ENCODE measurements around the gene TEX2. TPM values are rescaled to one million over a fixed set of nuclear protein-coding genes. Genes with fewer than 3 reads are reported as not detected.
"Not testable (repeated sequence)": the region's sequence is repeated elsewhere in the genome, so short reads cannot be mapped to it uniquely, and the experiment has no call there.

The TEX2 gene
- total RNA-seq, 1 experiment from 2014 or later, result 20.1 TPM

DNA sequence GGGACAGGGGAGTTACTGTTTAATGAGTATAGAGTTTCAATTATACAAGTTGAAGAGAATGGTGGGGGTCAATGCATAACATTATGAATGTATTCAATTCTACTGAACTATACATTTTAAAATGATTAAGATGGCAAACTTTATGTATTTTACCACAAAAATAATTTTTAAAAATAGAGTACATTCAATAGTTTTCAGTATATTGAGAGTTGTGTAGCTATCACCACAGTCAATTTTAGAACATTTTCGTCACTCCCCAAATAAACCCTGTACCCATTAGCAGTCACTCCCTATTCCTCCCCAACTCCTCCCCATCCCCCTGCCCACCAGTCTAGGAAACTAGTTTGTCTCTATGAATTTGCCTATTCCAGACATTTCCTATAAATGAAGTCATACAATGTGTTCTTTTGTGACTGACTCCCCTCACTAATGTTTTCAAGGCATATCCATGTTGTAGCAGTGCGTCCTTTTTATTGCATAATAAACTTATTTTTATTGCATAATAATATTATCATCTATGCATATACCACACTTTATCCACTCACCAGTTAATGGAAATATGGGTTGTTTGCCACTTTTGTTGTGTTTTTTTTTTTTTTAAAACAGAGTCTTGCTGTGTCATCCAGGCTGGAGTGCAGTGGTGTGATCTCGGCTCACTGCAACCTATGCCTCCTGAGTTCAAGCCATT is 80.6 kb downstream of the TEX2 start:
- CTCF ChIA-PET, result no interaction called here
- Histone ChIP-seq H3K4me3 (ENCODE audit: low read depth in 2 of 2, low read length in 2 of 2) (no peak overlapping the region), H3K27ac (ENCODE audit: low read length) (no peak overlapping the region), H3K9me3 (ENCODE audit: control insufficient read depth, insufficient read depth, low read depth, low read length) (no peaks in the 10 kb centered on the region), H3K27me3 (ENCODE audit: control insufficient read depth, insufficient read depth, low read length) (no peaks in the 10 kb centered on the region), H3K36me3 (ENCODE audit: control insufficient read depth, insufficient read depth, low read length) (no peaks in the 10 kb centered on the region), H3K4me1 (ENCODE audit: control insufficient read depth, insufficient read depth, low read length) (no peaks in the 10 kb centered on the region)
- DNase-seq (ENCODE audit: low read depth, low spot score) (no peak), ATAC-seq (no peak)
- POLR2A ChIA-PET, result no interaction called here
- BruUV-seq (replicated peaks), result no TSS peak
- intact Hi-C loops (cut with micrococcal nuclease; ENCODE audit: unreplicated experiment) (no loop called here), in situ Hi-C loops (cut with HindIII; ENCODE audit: low pct_unique_long_range_greater_than_20kb, low sequenced_read_pairs) (no loop called here)
- TF ChIP-seq SIN3A (IDR thresholded peaks at IDR 0.05; ENCODE audit: borderline replicate concordance, insufficient read depth, low read depth, low read length) (no peak), TCF7L2 (IDR thresholded peaks at IDR 0.05; ENCODE audit: low read depth, low read length) (no peak), POLR2AphosphoS5 (IDR thresholded peaks at IDR 0.05; ENCODE audit: low read depth, low read length) (no peak)
- TF ChIP-seq, protein P1, sequence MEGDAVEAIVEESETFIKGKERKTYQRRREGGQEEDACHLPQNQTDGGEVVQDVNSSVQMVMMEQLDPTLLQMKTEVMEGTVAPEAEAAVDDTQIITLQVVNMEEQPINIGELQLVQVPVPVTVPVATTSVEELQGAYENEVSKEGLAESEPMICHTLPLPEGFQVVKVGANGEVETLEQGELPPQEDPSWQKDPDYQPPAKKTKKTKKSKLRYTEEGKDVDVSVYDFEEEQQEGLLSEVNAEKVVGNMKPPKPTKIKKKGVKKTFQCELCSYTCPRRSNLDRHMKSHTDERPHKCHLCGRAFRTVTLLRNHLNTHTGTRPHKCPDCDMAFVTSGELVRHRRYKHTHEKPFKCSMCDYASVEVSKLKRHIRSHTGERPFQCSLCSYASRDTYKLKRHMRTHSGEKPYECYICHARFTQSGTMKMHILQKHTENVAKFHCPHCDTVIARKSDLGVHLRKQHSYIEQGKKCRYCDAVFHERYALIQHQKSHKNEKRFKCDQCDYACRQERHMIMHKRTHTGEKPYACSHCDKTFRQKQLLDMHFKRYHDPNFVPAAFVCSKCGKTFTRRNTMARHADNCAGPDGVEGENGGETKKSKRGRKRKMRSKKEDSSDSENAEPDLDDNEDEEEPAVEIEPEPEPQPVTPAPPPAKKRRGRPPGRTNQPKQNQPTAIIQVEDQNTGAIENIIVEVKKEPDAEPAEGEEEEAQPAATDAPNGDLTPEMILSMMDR (IDR thresholded peaks at IDR 0.05), result no peak
- TF ChIP-seq, protein P2, sequence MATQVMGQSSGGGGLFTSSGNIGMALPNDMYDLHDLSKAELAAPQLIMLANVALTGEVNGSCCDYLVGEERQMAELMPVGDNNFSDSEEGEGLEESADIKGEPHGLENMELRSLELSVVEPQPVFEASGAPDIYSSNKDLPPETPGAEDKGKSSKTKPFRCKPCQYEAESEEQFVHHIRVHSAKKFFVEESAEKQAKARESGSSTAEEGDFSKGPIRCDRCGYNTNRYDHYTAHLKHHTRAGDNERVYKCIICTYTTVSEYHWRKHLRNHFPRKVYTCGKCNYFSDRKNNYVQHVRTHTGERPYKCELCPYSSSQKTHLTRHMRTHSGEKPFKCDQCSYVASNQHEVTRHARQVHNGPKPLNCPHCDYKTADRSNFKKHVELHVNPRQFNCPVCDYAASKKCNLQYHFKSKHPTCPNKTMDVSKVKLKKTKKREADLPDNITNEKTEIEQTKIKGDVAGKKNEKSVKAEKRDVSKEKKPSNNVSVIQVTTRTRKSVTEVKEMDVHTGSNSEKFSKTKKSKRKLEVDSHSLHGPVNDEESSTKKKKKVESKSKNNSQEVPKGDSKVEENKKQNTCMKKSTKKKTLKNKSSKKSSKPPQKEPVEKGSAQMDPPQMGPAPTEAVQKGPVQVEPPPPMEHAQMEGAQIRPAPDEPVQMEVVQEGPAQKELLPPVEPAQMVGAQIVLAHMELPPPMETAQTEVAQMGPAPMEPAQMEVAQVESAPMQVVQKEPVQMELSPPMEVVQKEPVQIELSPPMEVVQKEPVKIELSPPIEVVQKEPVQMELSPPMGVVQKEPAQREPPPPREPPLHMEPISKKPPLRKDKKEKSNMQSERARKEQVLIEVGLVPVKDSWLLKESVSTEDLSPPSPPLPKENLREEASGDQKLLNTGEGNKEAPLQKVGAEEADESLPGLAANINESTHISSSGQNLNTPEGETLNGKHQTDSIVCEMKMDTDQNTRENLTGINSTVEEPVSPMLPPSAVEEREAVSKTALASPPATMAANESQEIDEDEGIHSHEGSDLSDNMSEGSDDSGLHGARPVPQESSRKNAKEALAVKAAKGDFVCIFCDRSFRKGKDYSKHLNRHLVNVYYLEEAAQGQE (IDR thresholded peaks at IDR 0.05; ENCODE audit: insufficient read depth in 1 of 2, low read depth in 2 of 2, low read length in 1 of 2), result no peak

DNA sequence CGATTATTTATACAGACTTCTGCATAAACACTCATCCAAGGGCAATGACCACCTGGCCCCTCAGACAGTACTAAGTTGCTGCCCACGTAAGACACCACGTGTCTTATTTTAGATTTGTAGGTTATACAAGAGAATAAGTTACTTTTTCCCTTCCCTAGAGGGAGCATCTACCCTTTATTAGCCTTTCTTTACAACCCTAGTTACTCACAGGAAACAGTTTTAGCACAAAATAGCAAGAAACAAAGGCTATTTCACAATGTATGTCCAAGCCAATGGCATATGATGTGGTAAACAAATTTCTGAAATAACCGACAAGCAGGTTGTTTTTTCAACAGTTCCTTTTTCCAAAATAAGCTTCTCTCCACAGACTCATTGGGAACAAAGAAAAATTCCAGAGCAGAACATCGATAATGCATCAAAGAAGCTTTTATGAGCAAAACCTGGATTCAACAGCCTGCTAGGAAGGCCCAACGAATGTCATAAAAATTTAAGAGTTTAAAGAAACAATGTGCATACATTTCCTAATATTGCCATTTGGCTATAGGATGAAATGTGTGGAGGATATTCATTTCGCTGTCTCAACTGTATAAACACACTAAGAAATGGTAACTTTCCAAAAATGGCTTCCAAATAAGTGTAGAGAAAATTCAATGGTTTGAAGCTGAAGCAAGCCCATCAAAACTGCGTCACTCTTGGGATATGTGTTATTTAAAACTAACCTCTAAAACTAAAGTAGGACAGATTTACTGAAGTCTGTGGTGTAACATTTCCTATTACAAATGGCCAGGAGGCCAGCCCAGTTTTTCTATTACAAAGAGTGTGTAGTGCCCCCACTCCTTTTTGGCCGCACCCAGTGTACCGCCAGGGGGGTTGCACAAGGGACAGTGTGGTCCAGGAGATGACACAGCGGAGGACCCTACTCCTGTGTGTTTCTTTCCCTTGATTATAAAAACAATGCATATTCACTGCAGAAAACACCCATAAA is 82.7 kb downstream of the TEX2 start:
- no TSS peak for BruUV-seq (replicated peaks)
- DNase-seq (ENCODE audit: low read depth, low spot score) (no peak), ATAC-seq (no peak)
- H3K9me3 ChIP-seq (ENCODE audit: control insufficient read depth, insufficient read depth, low read depth, low read length), result no peaks in the 10 kb centered on the region
- H3K27ac ChIP-seq (ENCODE audit: low read length), result no peak overlapping the region
- ChIA-PET POLR2A (no interaction called here), CTCF (no interaction called here)
- H3K27me3 ChIP-seq (ENCODE audit: control insufficient read depth, insufficient read depth, low read length), result no peaks in the 10 kb centered on the region
- in situ Hi-C loops (cut with HindIII; ENCODE audit: low pct_unique_long_range_greater_than_20kb, low sequenced_read_pairs) (no loop called here), intact Hi-C loops (cut with micrococcal nuclease; ENCODE audit: unreplicated experiment) (no loop called here)
- H3K4me3 ChIP-seq (ENCODE audit: low read depth in 2 of 2, low read length in 2 of 2), result no peak overlapping the region
- TF ChIP-seq, protein P1 (IDR thresholded peaks at IDR 0.05), result no peak
- TF ChIP-seq POLR2AphosphoS5 (IDR thresholded peaks at IDR 0.05; ENCODE audit: low read depth, low read length), result no peak
- TF ChIP-seq, protein P2 (IDR thresholded peaks at IDR 0.05; ENCODE audit: insufficient read depth in 1 of 2, low read depth in 2 of 2, low read length in 1 of 2), result no peak
- TF ChIP-seq TCF7L2 (IDR thresholded peaks at IDR 0.05; ENCODE audit: low read depth, low read length), result no peak
- H3K36me3 ChIP-seq (ENCODE audit: control insufficient read depth, insufficient read depth, low read length), result no peaks in the 10 kb centered on the region
- H3K4me1 ChIP-seq (ENCODE audit: control insufficient read depth, insufficient read depth, low read length), result no peaks in the 10 kb centered on the region

DNA sequence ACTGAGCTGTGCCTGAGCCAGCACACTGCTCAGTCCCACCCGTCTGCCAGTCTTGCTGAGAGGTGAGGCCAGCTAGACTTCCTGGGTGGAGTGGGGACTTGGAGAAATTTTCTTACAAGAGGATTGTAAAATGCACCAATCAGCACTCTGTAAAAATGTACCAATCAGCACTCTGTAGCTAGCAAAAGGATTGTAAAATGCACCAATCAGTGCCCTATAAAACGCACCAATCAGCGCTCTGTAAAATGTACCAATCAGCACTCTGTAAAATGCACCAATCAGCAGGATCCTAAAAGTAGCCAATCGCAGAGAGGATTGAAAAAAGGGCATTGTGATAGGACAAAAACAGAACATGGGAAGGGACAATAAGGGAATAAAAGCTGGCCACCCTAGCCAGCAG is 84.0 kb downstream of the TEX2 start:
- H3K27ac ChIP-seq (ENCODE audit: low read length); ATAC-seq; in situ Hi-C loops (cut with HindIII; ENCODE audit: low pct_unique_long_range_greater_than_20kb, low sequenced_read_pairs); POLR2A ChIA-PET; H3K36me3 ChIP-seq (ENCODE audit: control insufficient read depth, insufficient read depth, low read length); H3K27me3 ChIP-seq (ENCODE audit: control insufficient read depth, insufficient read depth, low read length); BruUV-seq (replicated peaks); H3K9me3 ChIP-seq (ENCODE audit: control insufficient read depth, insufficient read depth, low read depth, low read length); H3K4me3 ChIP-seq (ENCODE audit: low read depth in 2 of 2, low read length in 2 of 2); CTCF ChIA-PET; H3K4me1 ChIP-seq (ENCODE audit: control insufficient read depth, insufficient read depth, low read length); intact Hi-C loops (cut with micrococcal nuclease; ENCODE audit: unreplicated experiment); DNase-seq (ENCODE audit: low read depth, low spot score): not testable (repeated sequence)

Measured in Panc1 (cell line).